CD8-positive, alpha-beta memory T cell (primary cell): ENCODE measurements around the gene FCSK. TPM values are rescaled to one million over a fixed set of nuclear protein-coding genes. Genes with fewer than 3 reads are reported as not detected.

Experiments
- CTCF ChIA-PET: fragments of 350-600 bp; sonication (Branson Sonifier 250); formaldehyde crosslinking; loops from one replicate; lab custom pipeline; 2021; ENCODE audit warnings: antibody characterized with exemption; lab: Charles Lee
- POLR2A ChIA-PET: fragments of 350-600 bp; sonication (Branson Sonifier 250); formaldehyde crosslinking; loops from one replicate; lab custom pipeline; 2021; ENCODE audit warnings: antibody characterized with exemption; lab: Charles Lee
- DNase-seq, 5 donors: peaks; one replicate each; pipeline versions ENCODE4 v3.0.0 to v3.0.0-alpha.2; 2020 to 2022; ENCODE audit warnings: mixed read lengths in 1 of 5
- H3K27ac ChIP-seq: one replicate; pipeline ENCODE4 v1.7.0; 2013; ENCODE audit warnings: low read depth, mild to moderate bottlenecking, low read length, moderate library complexity
- H3K27me3 ChIP-seq: 2 replicates; pipeline ENCODE4 v1.7.0; 2013; ENCODE audit warnings: low read length, mild to moderate bottlenecking; ENCODE audit not compliant: insufficient read depth, poor library complexity, severe bottlenecking
- H3K36me3 ChIP-seq: 2 replicates; pipeline ENCODE4 v1.7.0; 2013; ENCODE audit warnings: mild to moderate bottlenecking, low read length, moderate library complexity; ENCODE audit not compliant: insufficient read depth
- H3K4me1 ChIP-seq: 2 replicates; pipeline ENCODE4 v1.7.0; 2013; ENCODE audit warnings: mild to moderate bottlenecking, low read length, moderate library complexity; ENCODE audit not compliant: insufficient read depth
- H3K4me3 ChIP-seq: 2 replicates; pipeline ENCODE4 v1.7.0; 2013; ENCODE audit warnings: mild to moderate bottlenecking, low read length
- H3K9me3 ChIP-seq: 2 replicates; pipeline ENCODE4 v1.7.0; 2013; ENCODE audit warnings: mild to moderate bottlenecking, low read length
- H3K27ac Mint-ChIP-seq, 8 donors: one replicate each; pipeline ENCODE4 v1.8.0; 2020 to 2021; ENCODE audit warnings: mixed read lengths in 8 of 8, mild to moderate bottlenecking in 6 of 8, inconsistent platforms in 3 of 8, moderate library complexity in 3 of 8
- H3K27me3 Mint-ChIP-seq, 2 donors: one replicate each; pipeline ENCODE4 v1.8.0; 2020 to 2021; ENCODE audit warnings: mixed read lengths in 2 of 2, mild to moderate bottlenecking in 1 of 2, moderate library complexity in 1 of 2
- H3K36me3 Mint-ChIP-seq, 3 donors: one replicate each; pipeline ENCODE4 v1.8.0; 2020 to 2021; ENCODE audit warnings: mixed read lengths in 3 of 3, inconsistent platforms in 1 of 3, mild to moderate bottlenecking in 1 of 3
- H3K4me1 Mint-ChIP-seq, 3 donors: one replicate each; pipeline ENCODE4 v1.8.0; 2020 to 2021; ENCODE audit warnings: mixed read lengths in 3 of 3, inconsistent platforms in 1 of 3, mild to moderate bottlenecking in 1 of 3
- H3K4me3 Mint-ChIP-seq, 7 donors: one replicate each; pipeline ENCODE4 v1.8.0; 2020 to 2021; ENCODE audit warnings: mixed read lengths in 7 of 7, mild to moderate bottlenecking in 6 of 7, moderate library complexity in 4 of 7, inconsistent platforms in 2 of 7
- H3K9me3 Mint-ChIP-seq, 5 donors: one replicate each; pipeline ENCODE4 v1.8.0; 2020 to 2022; ENCODE audit warnings: mixed read lengths in 5 of 5, mild to moderate bottlenecking in 3 of 5, moderate library complexity in 2 of 5, inconsistent platforms in 1 of 5
- polyA plus RNA-seq: library from polyadenylated mRNA; unstranded; fragments of 300-500 nt; fragmentation: Illumina TruSeq; gene quantifications from one replicate; pipeline ENCODE4 v1.2.3, GENCODE V29; 2021
- total RNA-seq, 2 experiments: library from RNA; stranded (reverse); gene quantifications; one replicate each; pipeline ENCODE4 v1.2.3, GENCODE V29; 2021

The FCSK gene
- total and polyA plus RNA-seq, 3 experiments from 2014 or later = 7.8 to 16.9 (median 15.1) TPM

- peaks cover 52% of the 10 kb centered on the region for H3K4me1 ChIP-seq
Measured at GRCh38 chr16:70526403-70526802, 72.0 kb downstream of the FCSK start.

GRCh38 chr16:70527315-70527996 is 73.1 kb downstream of the FCSK start:
- no peak for DNase-seq
- Histone ChIP-seq H3K36me3 (peaks cover 51% of the 10 kb centered on the region), H3K27ac (no peak overlapping the region), H3K4me1 (peaks cover 43% of the 10 kb centered on the region), H3K9me3 (no peaks in the 10 kb centered on the region), H3K4me3 (no peak overlapping the region), H3K27me3 (no peaks in the 10 kb centered on the region)
- Mint-ChIP-seq H3K4me3 (peak overlapping the region; percentile 8 to 97 (median 57)), H3K27me3 (no peaks in the 10 kb centered on the region), H3K4me1 (peaks cover 51 to 63% (median 62%) of the 10 kb centered on the region in 3 donors), H3K9me3 (no peaks in the 10 kb centered on the region), H3K27ac (peak overlapping the region; percentile 7 to 94 (median 76)), H3K36me3 (peaks cover 8 to 78% (median 21%) of the 10 kb centered on the region in 3 donors)
- ChIA-PET POLR2A (no interaction called here), CTCF (no interaction called here)

More at GRCh38 chr16:70526403-70526802, 72.0 kb downstream of the FCSK start:
- H3K36me3 ChIP-seq = peaks cover 41% of the 10 kb centered on the region
- Mint-ChIP-seq H3K36me3 (peaks cover 8 to 69% (median 18%) of the 10 kb centered on the region in 3 donors), H3K4me1 (peaks cover 54 to 67% (median 65%) of the 10 kb centered on the region in 3 donors), H3K9me3 (no peaks in the 10 kb centered on the region), H3K27me3 (no peaks in the 10 kb centered on the region), H3K27ac (peak overlapping the region; percentile 35 to 94 (median 86)), H3K4me3 (peak overlapping the region; percentile 33 to 100 (median 85))
- no peak for DNase-seq
- ChIA-PET POLR2A (interaction anchor here (0.8 kb wide), 1 partner anchor 21 kb away, joined by 3 read pairs; no protein-coding TSS in a partner anchor), CTCF (no interaction called here)
- no peaks in the 10 kb centered on the region for H3K27me3 ChIP-seq
- H3K4me3 ChIP-seq = no peak overlapping the region
- H3K27ac ChIP-seq = no peak overlapping the region
- H3K9me3 ChIP-seq = no peaks in the 10 kb centered on the region

- Histone ChIP-seq H3K27me3 (no peaks in the 10 kb centered on the region), H3K27ac (no peak overlapping the region), H3K4me3 (no peak overlapping the region), H3K9me3 (no peaks in the 10 kb centered on the region), H3K4me1 (peaks cover 39% of the 10 kb centered on the region), H3K36me3 (peaks cover 67% of the 10 kb centered on the region)
- H3K36me3 Mint-ChIP-seq = peaks cover 12 to 78% (median 21%) of the 10 kb centered on the region in 3 donors
- H3K27ac Mint-ChIP-seq = peak overlapping the region in 6 of 8 donors; percentile 44 to 90 (median 80)
- H3K4me1 Mint-ChIP-seq = peaks cover 49 to 70% (median 67%) of the 10 kb centered on the region in 3 donors
- peak in 1 of 5 donors; percentile 19 for DNase-seq
- H3K27me3 Mint-ChIP-seq = no peaks in the 10 kb centered on the region
- no peaks in the 10 kb centered on the region for H3K9me3 Mint-ChIP-seq
- H3K4me3 Mint-ChIP-seq = peak overlapping the region in 4 of 7 donors; percentile 26 to 87 (median 52)
- ChIA-PET CTCF (no interaction called here), POLR2A (no interaction called here)
Measured at GRCh38 chr16:70529051-70529777, 74.8 kb downstream of the FCSK start.

Other genes with a start within 250 kb of the FCSK start
- 10 to 100 TPM; 43.1 to 44.5 TPM for gene EXOSC6, start 202.7 kb upstream of the FCSK start, total RNA-seq
- gene EXOSC6, start 202.7 kb upstream of the FCSK start, polyA plus RNA-seq = 14.3 TPM
- 100 to 1,000 TPM; 135 to 136 TPM for gene AARS1, start 165.1 kb upstream of the FCSK start, total RNA-seq
- gene AARS1, start 165.1 kb upstream of the FCSK start, polyA plus RNA-seq = 38.6 TPM
- 10 to 100 TPM; 36.0 to 38.8 TPM for gene DDX19B, start 155.4 kb upstream of the FCSK start, total RNA-seq
- 52.9 TPM for gene DDX19B, start 155.4 kb upstream of the FCSK start, polyA plus RNA-seq
- 10 to 100 TPM; 73.6 to 76.1 TPM for gene DDX19A, start 107.7 kb upstream of the FCSK start, total RNA-seq
- gene DDX19A, start 107.7 kb upstream of the FCSK start, polyA plus RNA-seq = 45.3 TPM
- gene ST3GAL2, start 15.5 kb upstream of the FCSK start, total RNA-seq = 10 to 100 TPM; 24.2 to 24.8 TPM
- 20.1 TPM for gene ST3GAL2, start 15.5 kb upstream of the FCSK start, polyA plus RNA-seq
- 10 to 100 TPM; 50.7 to 51.9 TPM for gene COG4, start 69.0 kb downstream of the FCSK start, total RNA-seq
- 48.9 TPM for gene COG4, start 69.0 kb downstream of the FCSK start, polyA plus RNA-seq
- 100 to 1,000 TPM; 605 to 642 TPM for gene SF3B3, start 69.2 kb downstream of the FCSK start, total RNA-seq
- gene SF3B3, start 69.2 kb downstream of the FCSK start, polyA plus RNA-seq = 134 TPM
- gene IL34, start 192.0 kb downstream of the FCSK start, total RNA-seq = not detected
- gene IL34, start 192.0 kb downstream of the FCSK start, polyA plus RNA-seq = not detected
- gene MTSS2, start 231.5 kb downstream of the FCSK start, total RNA-seq = 1 to 10 TPM; 2.2 to 3.0 TPM
- not detected for gene MTSS2, start 231.5 kb downstream of the FCSK start, polyA plus RNA-seq